ENCODE results near the gene CPM. TPM values are rescaled to one million over a fixed set of nuclear protein-coding genes. Genes with fewer than 3 reads are reported as not detected.

Gene CPM
- total and polyA plus RNA-seq, 10 of the 15 experiments (the other 5 are each of a cell fraction or from before 2014, with no cell fraction given) = 0.06 to 1.7 (median 0.41) TPM

GRCh38 chr12:68871396-68871795, 61.6 kb downstream of the CPM start:
- Histone ChIP-seq H3K9ac (ENCODE audit: control insufficient read depth, insufficient read depth, low read length) (no peak overlapping the region), H3K27ac (ENCODE audit: control insufficient read depth, insufficient read depth) (no peak overlapping the region), H3K4me1 (ENCODE audit: control insufficient read depth, insufficient read depth, low read length) (no peaks in the 10 kb centered on the region), H4K20me1 (ENCODE audit: control insufficient read depth, insufficient read depth) (no peaks in the 10 kb centered on the region), H2AFZ (ENCODE audit: control insufficient read depth, low read depth, low read length) (no peak overlapping the region), H3K79me2 (ENCODE audit: control insufficient read depth, insufficient read depth, low read length) (no peaks in the 10 kb centered on the region), H3K27me3 (replicated peaks in 1 of 2; ENCODE audit: control insufficient read depth in 2 of 2, insufficient read depth in 2 of 2, low read length in 1 of 2) (no peaks in the 10 kb centered on the region), H3K9me3 (replicated peaks; ENCODE audit: control insufficient read depth, insufficient read depth, low read length) (no peaks in the 10 kb centered on the region), H3K4me2 (ENCODE audit: control insufficient read depth, insufficient read depth) (no peak overlapping the region), H3K4me3 (no peak overlapping the region), H3K36me3 (ENCODE audit: control insufficient read depth in 2 of 2, insufficient read depth in 2 of 2, low read length in 1 of 2) (no peaks in the 10 kb centered on the region)
- no peak for DNase-seq (ENCODE audit: low read depth, low spot score)
- 25% methylated on average over 8 of the region's 8 CpGs for WGBS (ENCODE audit: insufficient coverage, insufficient replicate concordance, low lambda C conversion rate, missing lambda C conversion rate)
- in situ Hi-C loops (cut with MboI) (loop anchor here (5.0 kb wide), 1 partner anchor 201 kb away; no protein-coding TSS in a partner anchor), intact Hi-C loops (cut with micrococcal nuclease; ENCODE audit: unreplicated experiment) (no loop called here)
- no peak for ATAC-seq
- TF ChIP-seq PML (IDR thresholded peaks at IDR 0.05; ENCODE audit: low read length) (no peak), REST (IDR thresholded peaks at IDR 0.05; ENCODE audit: low read depth, low read length) (no peak), ZNF207 (IDR thresholded peaks at IDR 0.05; ENCODE audit: borderline replicate concordance) (no peak), CBX3 (IDR thresholded peaks at IDR 0.05; ENCODE audit: borderline replicate concordance, low read depth) (no peak), TCF12 (IDR thresholded peaks at IDR 0.05; ENCODE audit: low read depth, low read length) (no peak), FOXK2 (IDR thresholded peaks at IDR 0.05) (no peak), RAD51 (IDR thresholded peaks at IDR 0.05) (no peak), MTA2 (IDR thresholded peaks at IDR 0.05; ENCODE audit: low read depth) (no peak), ZNF384 (IDR thresholded peaks at IDR 0.05; ENCODE audit: borderline replicate concordance, low read depth, low read length) (no peak)
- BruUV-seq (replicated peaks) = no TSS peak
- ChIA-PET RAD21 (ENCODE audit: unreplicated experiment) (no interaction called here), CTCF (interaction anchor here (1.3 to 1.5 kb wide), 2 partner anchors 198 to 203 kb away, joined by 5 read pairs; no protein-coding TSS in a partner anchor), SMC1A (ENCODE audit: uncharacterized antibody, unreplicated experiment) (interaction anchor here (0.8 to 1.4 kb wide), 5 partner anchors 20 to 383 kb away, joined by 3 read pairs; no protein-coding TSS in a partner anchor), POLR2A (no interaction called here)
- FAIRE-seq = no peak

Data from GM12878 (cell line).